Ectodermal cell (in vitro differentiated cells): ENCODE measurements around the gene ERCC6. TPM values are rescaled to one million over a fixed set of nuclear protein-coding genes. Genes with fewer than 3 reads are reported as not detected.
A peak's percentile ranks its signal among the peaks of the same experiment; 100 is the strongest.

Experiments used
- H3K27ac ChIP-seq: 2 replicates; pipeline ENCODE4 v1.7.0; 2013; ENCODE audit warnings: mild to moderate bottlenecking, low read depth, low read length; ENCODE audit not compliant: insufficient read depth, poor library complexity, severe bottlenecking
- H3K27me3 ChIP-seq: 2 replicates; pipeline ENCODE4 v1.7.0; 2013; ENCODE audit warnings: mild to moderate bottlenecking, low read length; ENCODE audit not compliant: insufficient read depth, control insufficient read depth, poor library complexity, severe bottlenecking
- H3K36me3 ChIP-seq: one replicate; pipeline ENCODE4 v1.7.0; 2013; ENCODE audit warnings: low read length; ENCODE audit not compliant: control insufficient read depth, insufficient read depth
- H3K4me1 ChIP-seq: one replicate; pipeline ENCODE4 v1.7.0; 2013; ENCODE audit warnings: low read length; ENCODE audit not compliant: control insufficient read depth, insufficient read depth
- H3K4me3 ChIP-seq: 2 replicates; pipeline ENCODE4 v1.7.0; 2013; ENCODE audit warnings: low read depth, low read length, control low read depth; ENCODE audit not compliant: insufficient read depth
- H3K9me3 ChIP-seq: 2 replicates; pipeline ENCODE4 v1.7.0; 2013; ENCODE audit warnings: mild to moderate bottlenecking, low read length, moderate library complexity; ENCODE audit not compliant: control insufficient read depth
- WGBS, 2 experiments: methylation state at CpG; one replicate each; pipeline ENCODE4 v1.1.7; 2013; ENCODE audit warnings: missing lambda C conversion rate in 2 of 2; 5-methylcytosine and 5-hydroxymethylcytosine counted together
- polyA plus RNA-seq, 4 experiments: library from polyadenylated mRNA; stranded (reverse); fragments of 50-300 nt; gene quantifications; one replicate each; pipeline ENCODE4 v1.2.3, GENCODE V29; 2013

ERCC6 gene
- polyA plus RNA-seq (2013, experiment 1 of 4), result 9.0 TPM
- polyA plus RNA-seq (2013, experiment 2 of 4), result 9.3 TPM
- 7.8 TPM for polyA plus RNA-seq (2013, experiment 3 of 4)
- 7.3 TPM for polyA plus RNA-seq (2013, experiment 4 of 4)

DNA sequence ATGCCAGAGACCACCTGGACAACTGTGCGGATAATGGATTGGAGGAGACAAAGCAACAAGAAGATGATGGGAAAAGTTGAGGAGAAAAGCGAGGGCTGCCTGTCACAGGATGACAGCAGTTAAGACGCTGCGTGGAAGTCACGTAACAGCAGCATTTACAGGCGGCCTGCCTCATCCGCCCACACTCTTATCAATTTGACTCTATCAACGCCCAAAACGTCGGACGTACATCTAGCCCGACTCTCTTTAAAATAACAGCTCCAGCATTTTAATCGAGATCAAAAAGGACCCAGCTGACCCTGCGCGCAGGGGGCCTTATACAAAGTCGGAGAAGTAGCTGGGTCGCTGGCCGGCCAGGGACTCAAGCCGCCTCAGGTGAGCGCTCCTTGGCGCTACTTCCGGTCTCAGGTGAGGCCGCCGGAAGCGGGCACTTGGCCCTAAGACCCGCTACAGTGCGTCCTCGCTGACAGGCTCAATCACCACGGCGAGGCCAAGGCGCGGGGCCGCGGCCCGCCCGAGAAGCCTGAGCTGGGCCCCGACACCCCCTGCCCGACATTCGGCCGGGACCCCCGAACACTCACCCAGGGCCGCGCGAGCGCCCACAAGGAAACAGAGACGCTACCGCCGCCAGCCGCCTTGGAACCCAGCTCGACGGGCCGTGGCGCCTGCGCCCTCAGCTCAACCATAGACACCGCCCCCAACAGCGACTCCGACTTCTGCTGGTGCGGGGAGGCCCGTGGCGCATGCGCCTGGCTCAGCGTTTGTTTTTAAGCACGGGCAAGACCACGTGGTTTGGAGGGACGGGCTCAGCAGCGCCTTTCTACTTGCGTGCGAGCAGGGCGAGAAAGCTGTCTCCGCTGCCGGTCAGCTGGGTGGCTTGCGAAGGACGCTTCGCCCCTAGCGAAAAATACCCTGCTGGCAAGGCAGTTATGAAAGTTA is at the start of gene ERCC6:
ERCC6 (minus strand) TSS at position 741 of the 939 bp plus-strand sequence.
- 9% methylated on average over 75 of the region's 75 CpGs for WGBS, 2 experiments
- Histone ChIP-seq H3K27ac (no peak within 1 kb of the TSS), H3K27me3 (peaks cover 23% of the 10 kb centered on the region), H3K9me3 (no peaks in the 10 kb centered on the region), H3K4me1 (no peaks in the 10 kb centered on the region), H3K36me3 (no peaks in the 10 kb centered on the region), H3K4me3 (peak within 1 kb of the TSS; percentile 59)

DNA sequence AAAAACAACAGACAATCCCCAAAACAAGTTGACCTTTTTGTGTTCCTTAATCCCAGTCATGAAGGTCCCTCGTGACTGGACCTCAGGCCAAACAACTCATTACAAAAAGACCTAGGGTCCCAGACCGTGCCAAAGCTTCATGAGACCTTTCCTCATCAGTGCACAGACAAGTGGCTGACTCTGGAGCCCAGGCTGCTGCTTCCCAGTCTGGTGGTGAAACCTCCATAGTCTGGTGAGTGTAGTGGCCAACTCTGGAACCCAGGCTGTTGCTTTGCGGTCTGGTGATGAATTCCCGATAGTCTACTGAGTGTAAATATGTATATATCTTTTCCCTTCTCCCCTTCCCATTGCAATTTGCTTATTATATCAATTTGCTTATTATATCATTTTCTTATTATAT is 49.1 kb upstream of the ERCC6 start:
- Histone ChIP-seq H3K27ac (no peak overlapping the region), H3K36me3 (no peaks in the 10 kb centered on the region), H3K27me3 (no peaks in the 10 kb centered on the region), H3K4me1 (no peaks in the 10 kb centered on the region), H3K4me3 (no peak overlapping the region), H3K9me3 (no peaks in the 10 kb centered on the region)
- 90 to 92% methylated on average over 3 of the region's 4 CpGs for WGBS, 2 experiments

GRCh38 chr10:49585387-49585786 is 46.5 kb upstream of the ERCC6 start:
- Histone ChIP-seq H3K4me3 (no peak overlapping the region), H3K9me3 (no peaks in the 10 kb centered on the region), H3K36me3 (no peaks in the 10 kb centered on the region), H3K27me3 (no peaks in the 10 kb centered on the region), H3K27ac (no peak overlapping the region), H3K4me1 (no peaks in the 10 kb centered on the region)

DNA sequence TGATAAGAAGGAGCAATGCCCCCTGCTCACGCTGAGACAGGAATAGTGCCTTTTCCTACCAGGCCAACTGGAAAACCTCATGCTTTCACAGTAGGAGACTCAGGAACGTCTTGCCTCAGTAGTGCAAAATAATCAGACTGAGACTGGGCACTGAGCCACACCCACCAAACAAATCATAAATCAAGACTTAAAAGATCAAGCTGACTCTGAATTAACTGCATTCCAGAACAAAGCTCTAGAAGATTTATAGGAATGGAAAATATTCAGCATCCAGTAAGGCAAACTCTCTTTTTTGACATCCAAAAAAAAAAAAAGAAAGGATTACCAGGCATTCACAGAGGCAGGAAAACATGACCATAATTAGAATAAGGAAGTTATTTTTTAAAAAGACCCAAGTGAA is 40.7 kb upstream of the ERCC6 start:
- Histone ChIP-seq H3K27me3 (no peaks in the 10 kb centered on the region), H3K9me3 (no peaks in the 10 kb centered on the region), H3K36me3 (no peaks in the 10 kb centered on the region), H3K27ac (no peak overlapping the region), H3K4me3 (no peak overlapping the region), H3K4me1 (no peaks in the 10 kb centered on the region)
- 73 to 83% methylated on average over 2 of the region's 2 CpGs for WGBS, 2 experiments

DNA sequence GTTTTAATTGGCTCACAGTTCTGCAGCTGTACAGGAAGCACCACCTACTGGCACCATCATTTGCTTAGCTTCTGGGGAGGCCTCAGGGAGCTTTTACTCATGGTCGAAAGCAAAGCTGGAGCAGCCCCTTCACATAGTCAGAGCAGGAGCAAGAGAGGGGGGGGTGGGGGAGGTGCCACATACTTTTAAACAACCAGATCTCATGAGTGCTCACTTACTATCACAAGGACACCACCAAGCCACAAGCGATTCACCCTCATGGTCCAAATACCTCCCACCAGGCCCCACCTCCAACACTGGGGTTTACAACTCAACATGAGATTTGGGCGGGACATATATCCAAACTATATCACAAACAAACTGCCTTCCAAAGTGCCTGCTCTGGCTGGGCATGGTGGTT is 39.5 kb upstream of the ERCC6 start:
- no peaks in the 10 kb centered on the region for H3K4me1 ChIP-seq
- H3K36me3 ChIP-seq, result no peaks in the 10 kb centered on the region
- no peak overlapping the region for H3K4me3 ChIP-seq
- 95 to 96% methylated on average over 3 of the region's 3 CpGs for WGBS, 2 experiments
- H3K9me3 ChIP-seq, result no peaks in the 10 kb centered on the region
- no peaks in the 10 kb centered on the region for H3K27me3 ChIP-seq
- no peak overlapping the region for H3K27ac ChIP-seq

DNA sequence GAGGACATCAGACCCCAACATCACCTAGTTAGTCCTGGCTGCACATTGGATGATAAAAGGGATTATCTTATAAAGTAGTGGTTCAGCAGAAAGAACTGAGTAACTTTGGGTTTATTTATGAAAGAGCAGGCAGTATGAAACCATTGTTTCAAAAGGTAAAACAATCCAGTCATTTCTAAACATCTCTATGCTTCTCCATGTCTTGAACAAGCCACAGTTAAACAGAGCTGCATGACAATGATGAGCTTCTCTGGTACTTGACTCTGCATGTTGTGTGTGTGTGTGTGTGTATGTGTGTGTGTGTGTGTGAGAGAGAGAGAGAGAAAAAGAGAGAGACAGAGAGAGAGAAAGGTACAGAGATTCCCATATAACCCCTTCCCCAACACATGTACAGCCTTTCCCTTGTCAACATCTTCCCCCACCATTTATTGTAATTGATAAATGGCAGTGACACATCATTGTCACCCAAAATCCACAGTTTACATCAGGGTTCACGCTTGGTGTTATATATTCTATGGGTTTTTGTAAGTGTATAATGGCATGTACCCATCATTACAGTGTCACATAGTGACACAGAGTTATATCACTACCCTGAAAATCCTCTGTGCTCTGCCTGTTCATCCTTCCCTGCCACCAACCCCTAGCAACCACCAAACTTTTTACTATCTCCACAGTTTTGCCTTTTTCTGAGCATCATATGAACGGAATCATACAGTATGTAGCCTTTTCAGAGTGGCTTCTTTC is 38.4 kb upstream of the ERCC6 start:
- WGBS, 2 experiments, result 71 to 85% methylated on average over 1 of the region's 2 CpGs
- no peaks in the 10 kb centered on the region for H3K36me3 ChIP-seq
- no peak overlapping the region for H3K27ac ChIP-seq
- H3K4me1 ChIP-seq, result no peaks in the 10 kb centered on the region
- H3K9me3 ChIP-seq, result no peaks in the 10 kb centered on the region
- H3K4me3 ChIP-seq, result no peak overlapping the region
- H3K27me3 ChIP-seq, result no peaks in the 10 kb centered on the region

GRCh38 chr10:49575489-49576072 is 36.7 kb upstream of the ERCC6 start:
- 89 to 91% methylated on average over 11 of the region's 11 CpGs for WGBS, 2 experiments
- no peaks in the 10 kb centered on the region for H3K9me3 ChIP-seq
- H3K27ac ChIP-seq, result no peak overlapping the region
- H3K4me1 ChIP-seq, result no peaks in the 10 kb centered on the region
- H3K27me3 ChIP-seq, result no peaks in the 10 kb centered on the region
- H3K36me3 ChIP-seq, result no peaks in the 10 kb centered on the region
- no peak overlapping the region for H3K4me3 ChIP-seq

DNA sequence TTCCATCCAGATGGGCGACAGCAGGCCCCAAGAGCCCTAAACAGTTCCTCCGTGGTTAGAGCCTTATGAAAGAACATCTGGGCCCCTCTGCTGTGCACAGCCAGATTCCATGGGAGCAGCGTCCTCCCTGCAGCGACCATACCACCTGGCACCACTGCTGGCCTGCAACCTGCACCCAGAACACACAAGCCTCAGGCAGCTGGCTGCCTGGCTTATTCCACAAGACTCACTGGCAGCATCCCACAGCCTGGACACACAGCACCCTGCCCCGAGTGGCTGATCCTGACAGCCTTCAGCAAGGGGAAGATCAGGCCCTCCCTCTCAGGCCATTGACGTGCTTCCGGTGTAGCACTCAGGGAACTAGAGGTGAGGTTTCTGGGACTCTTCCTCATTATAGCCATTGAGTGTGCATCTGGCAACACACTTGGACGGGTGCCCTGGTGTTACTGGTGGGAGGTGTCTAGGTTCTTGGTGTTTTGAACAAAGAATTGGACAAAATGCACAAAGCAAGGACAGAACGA is 33.7 kb upstream of the ERCC6 start:
- Histone ChIP-seq H3K9me3 (no peaks in the 10 kb centered on the region), H3K27me3 (no peaks in the 10 kb centered on the region), H3K4me3 (no peak overlapping the region), H3K27ac (no peak overlapping the region), H3K4me1 (no peaks in the 10 kb centered on the region), H3K36me3 (no peaks in the 10 kb centered on the region)
- 90 to 92% methylated on average over 9 of the region's 9 CpGs for WGBS, 2 experiments

DNA sequence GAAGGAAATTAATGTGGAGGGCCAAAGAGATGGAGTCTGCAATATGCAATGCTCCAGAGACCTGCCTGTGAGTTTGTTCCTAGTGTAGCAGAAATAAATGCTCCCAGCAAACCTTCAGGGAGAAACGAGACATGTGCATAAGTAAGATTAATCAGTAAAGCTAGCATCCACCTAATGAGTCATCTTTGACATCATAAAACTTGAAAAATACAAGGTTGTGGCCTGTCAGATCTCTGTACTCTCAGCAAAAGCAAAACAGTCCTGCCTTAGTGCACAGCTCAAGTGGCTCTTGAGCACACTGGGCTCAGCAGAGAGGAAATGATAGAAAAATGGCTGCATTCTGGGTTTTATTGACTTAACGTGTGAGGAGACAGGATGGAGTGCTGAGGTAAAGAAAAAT is 32.5 kb upstream of the ERCC6 start:
- no peaks in the 10 kb centered on the region for H3K9me3 ChIP-seq
- no peak overlapping the region for H3K4me3 ChIP-seq
- no peaks in the 10 kb centered on the region for H3K4me1 ChIP-seq
- no peak overlapping the region for H3K27ac ChIP-seq
- H3K27me3 ChIP-seq, result no peaks in the 10 kb centered on the region
- WGBS, 2 experiments, result 75 to 85% methylated on average over 2 of the region's 2 CpGs
- no peaks in the 10 kb centered on the region for H3K36me3 ChIP-seq
